ENCODE results near the gene GABBR2. TPM values are rescaled to one million over a fixed set of nuclear protein-coding genes. Genes with fewer than 3 reads are reported as not detected.

The GABBR2 gene
- total RNA-seq, 2 experiments from 2014 or later: not detected

DNA sequence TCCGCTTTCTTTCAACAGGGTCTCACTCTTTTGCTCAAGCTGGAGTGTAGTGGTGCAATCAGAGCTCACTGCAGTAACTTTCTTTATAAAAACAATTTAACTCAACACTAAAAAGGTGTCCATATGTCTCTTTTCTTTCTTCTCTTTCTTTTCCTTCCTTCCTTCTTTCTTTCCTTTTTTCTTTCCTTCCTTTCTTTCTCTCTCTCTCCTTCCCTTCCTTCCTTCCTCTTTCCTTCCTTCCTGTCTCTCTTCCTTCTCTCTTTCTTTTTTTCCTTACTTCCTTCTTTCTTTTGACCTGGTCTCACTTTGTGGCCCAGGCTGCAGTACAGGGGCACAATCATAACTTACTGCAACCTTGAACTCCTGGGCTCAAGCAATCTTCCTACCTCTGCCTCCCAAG lies 427.5 kb downstream of the GABBR2 start:
- Mint-ChIP-seq H3K27ac (no peak overlapping the region), H3K4me1 (ENCODE audit: low read depth) (no peaks in the 10 kb centered on the region), H3K27me3 (peaks cover 19% of the 10 kb centered on the region), H3K9me3 (no peaks in the 10 kb centered on the region), H3K36me3 (ENCODE audit: low read depth) (no peaks in the 10 kb centered on the region), H3K4me3 (no peak overlapping the region)
- H3K27ac ChIP-seq (ENCODE audit: low read depth in 1 of 2, low read length in 2 of 2): no peak overlapping the region
- no peaks in the 10 kb centered on the region for H3K4me1 ChIP-seq (ENCODE audit: insufficient read depth, low read length)
- intact Hi-C loops (cut with DNase I, micrococcal nuclease): no loop called here
- CTCF ChIA-PET: no interaction called here
- ATAC-seq (ENCODE audit: poor library complexity): no peak
- no peaks in the 10 kb centered on the region for H3K36me3 ChIP-seq (ENCODE audit: insufficient read depth, low read length)
- H3K27me3 ChIP-seq (ENCODE audit: control insufficient read depth in 1 of 2, insufficient read depth in 2 of 2, low read length in 2 of 2): no peaks in the 10 kb centered on the region
- TF ChIP-seq, protein P1, sequence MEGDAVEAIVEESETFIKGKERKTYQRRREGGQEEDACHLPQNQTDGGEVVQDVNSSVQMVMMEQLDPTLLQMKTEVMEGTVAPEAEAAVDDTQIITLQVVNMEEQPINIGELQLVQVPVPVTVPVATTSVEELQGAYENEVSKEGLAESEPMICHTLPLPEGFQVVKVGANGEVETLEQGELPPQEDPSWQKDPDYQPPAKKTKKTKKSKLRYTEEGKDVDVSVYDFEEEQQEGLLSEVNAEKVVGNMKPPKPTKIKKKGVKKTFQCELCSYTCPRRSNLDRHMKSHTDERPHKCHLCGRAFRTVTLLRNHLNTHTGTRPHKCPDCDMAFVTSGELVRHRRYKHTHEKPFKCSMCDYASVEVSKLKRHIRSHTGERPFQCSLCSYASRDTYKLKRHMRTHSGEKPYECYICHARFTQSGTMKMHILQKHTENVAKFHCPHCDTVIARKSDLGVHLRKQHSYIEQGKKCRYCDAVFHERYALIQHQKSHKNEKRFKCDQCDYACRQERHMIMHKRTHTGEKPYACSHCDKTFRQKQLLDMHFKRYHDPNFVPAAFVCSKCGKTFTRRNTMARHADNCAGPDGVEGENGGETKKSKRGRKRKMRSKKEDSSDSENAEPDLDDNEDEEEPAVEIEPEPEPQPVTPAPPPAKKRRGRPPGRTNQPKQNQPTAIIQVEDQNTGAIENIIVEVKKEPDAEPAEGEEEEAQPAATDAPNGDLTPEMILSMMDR (IDR thresholded peaks at IDR 0.05): no peak
- DNase-seq: no peak
- POLR2A ChIA-PET: no interaction called here
- H3K9me3 ChIP-seq (ENCODE audit: control insufficient read depth in 1 of 2, insufficient read depth in 1 of 2, low read length in 2 of 2): no peaks in the 10 kb centered on the region
- H3K4me3 ChIP-seq (ENCODE audit: low read length): no peak overlapping the region

DNA sequence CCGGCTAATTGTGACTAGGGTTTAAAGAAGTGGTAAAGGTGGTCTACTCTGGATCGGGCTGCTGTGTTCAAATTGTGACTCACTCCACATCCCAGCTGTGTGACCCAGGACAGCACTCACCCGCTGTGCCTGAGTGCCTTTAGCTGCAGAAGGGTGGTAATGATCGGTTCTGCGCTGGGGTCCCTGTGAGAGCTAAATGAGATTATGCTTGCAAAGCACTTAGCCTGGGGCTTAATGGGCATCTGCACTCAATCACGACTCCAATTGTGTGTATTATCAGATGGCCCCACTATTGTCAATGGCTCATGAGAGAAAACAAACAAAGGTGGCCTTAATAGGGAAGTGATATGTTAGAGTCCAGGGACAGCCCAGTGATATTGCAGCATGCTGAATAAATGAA lies 428.2 kb downstream of the GABBR2 start:
- no peak overlapping the region for H3K4me3 ChIP-seq (ENCODE audit: low read length)
- TF ChIP-seq, protein P1 (IDR thresholded peaks at IDR 0.05): no peak
- ChIA-PET POLR2A (no interaction called here), CTCF (no interaction called here)
- no peak for DNase-seq
- no peak overlapping the region for H3K27ac ChIP-seq (ENCODE audit: low read depth in 1 of 2, low read length in 2 of 2)
- ATAC-seq (ENCODE audit: poor library complexity): no peak
- H3K4me1 ChIP-seq (ENCODE audit: insufficient read depth, low read length): no peaks in the 10 kb centered on the region
- H3K36me3 ChIP-seq (ENCODE audit: insufficient read depth, low read length): no peaks in the 10 kb centered on the region
- no peaks in the 10 kb centered on the region for H3K9me3 Mint-ChIP-seq
- intact Hi-C loops (cut with DNase I, micrococcal nuclease): no loop called here
- no peak overlapping the region for H3K27ac Mint-ChIP-seq
- H3K9me3 ChIP-seq (ENCODE audit: control insufficient read depth in 1 of 2, insufficient read depth in 1 of 2, low read length in 2 of 2): no peaks in the 10 kb centered on the region
- no peaks in the 10 kb centered on the region for H3K36me3 Mint-ChIP-seq (ENCODE audit: low read depth)
- H3K27me3 Mint-ChIP-seq: peaks cover 19% of the 10 kb centered on the region
- H3K27me3 ChIP-seq (ENCODE audit: control insufficient read depth in 1 of 2, insufficient read depth in 2 of 2, low read length in 2 of 2): no peaks in the 10 kb centered on the region
- no peaks in the 10 kb centered on the region for H3K4me1 Mint-ChIP-seq (ENCODE audit: low read depth)
- no peak overlapping the region for H3K4me3 Mint-ChIP-seq

DNA sequence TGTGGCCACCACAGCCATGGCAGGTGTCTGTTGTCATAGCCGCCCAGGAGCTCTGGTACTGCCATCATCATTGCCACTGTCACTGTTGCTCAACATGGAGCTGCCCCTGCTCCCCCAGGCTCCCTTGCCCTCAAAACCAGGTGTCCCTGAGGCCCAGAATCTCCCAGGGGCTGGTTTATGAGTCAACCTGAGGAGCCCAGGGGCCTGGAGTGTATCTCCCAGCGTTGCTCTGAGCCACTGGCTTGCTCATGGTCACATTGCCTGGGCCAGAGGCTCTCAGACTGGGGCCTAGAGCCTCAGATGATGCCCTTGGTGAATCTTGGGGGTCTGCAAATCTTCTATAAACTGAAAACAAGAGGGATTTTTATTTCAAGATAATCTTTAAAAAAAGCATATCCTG lies 428.6 kb downstream of the GABBR2 start:
- Histone ChIP-seq H3K4me1 (ENCODE audit: insufficient read depth, low read length) (no peaks in the 10 kb centered on the region), H3K27me3 (ENCODE audit: control insufficient read depth in 1 of 2, insufficient read depth in 2 of 2, low read length in 2 of 2) (no peaks in the 10 kb centered on the region), H3K4me3 (ENCODE audit: low read length) (no peak overlapping the region), H3K36me3 (ENCODE audit: insufficient read depth, low read length) (no peaks in the 10 kb centered on the region), H3K27ac (ENCODE audit: low read depth in 1 of 2, low read length in 2 of 2) (no peak overlapping the region), H3K9me3 (ENCODE audit: control insufficient read depth in 1 of 2, insufficient read depth in 1 of 2, low read length in 2 of 2) (no peaks in the 10 kb centered on the region)
- intact Hi-C loops (cut with DNase I, micrococcal nuclease): no loop called here
- Mint-ChIP-seq H3K27me3 (peaks cover 22% of the 10 kb centered on the region), H3K36me3 (ENCODE audit: low read depth) (no peaks in the 10 kb centered on the region), H3K4me1 (ENCODE audit: low read depth) (no peaks in the 10 kb centered on the region), H3K27ac (no peak overlapping the region), H3K9me3 (no peaks in the 10 kb centered on the region), H3K4me3 (no peak overlapping the region)
- TF ChIP-seq, protein P1 (IDR thresholded peaks at IDR 0.05): no peak
- no peak for DNase-seq
- ChIA-PET POLR2A (no interaction called here), CTCF (no interaction called here)
- ATAC-seq (ENCODE audit: poor library complexity): no peak

Measured in CD4-positive, alpha-beta T cell (primary cell).